ENCODE results near the gene TTC29. TPM values are rescaled to one million over a fixed set of nuclear protein-coding genes. Genes with fewer than 3 reads are reported as not detected.

TTC29 gene
- total RNA-seq: under 1 TPM; 0.26 to 0.85 (median 0.37) TPM
- 0.09 TPM for polyA plus RNA-seq
- long read RNA-seq, donor 1: 0 reads
- long read RNA-seq, donor 2: 0 reads
- long read RNA-seq, donor 3: 0 reads
- long read RNA-seq, donor 4, partial matches to known transcripts: 0 of 1 reads
- long read RNA-seq, donor 4, other reads (novel, unspliced or antisense): 1 of 1 reads

GRCh38 chr4:146945556-146946374 lies at the start of gene TTC29:
Gene TTC29 (minus strand): TSS chr4:146945864. CDS start chr4:146939895, 5,969 bp downstream.
- WGBS: 1% methylated on average over 39 of the region's 39 CpGs
- peak; percentile 100 for ATAC-seq

DNA sequence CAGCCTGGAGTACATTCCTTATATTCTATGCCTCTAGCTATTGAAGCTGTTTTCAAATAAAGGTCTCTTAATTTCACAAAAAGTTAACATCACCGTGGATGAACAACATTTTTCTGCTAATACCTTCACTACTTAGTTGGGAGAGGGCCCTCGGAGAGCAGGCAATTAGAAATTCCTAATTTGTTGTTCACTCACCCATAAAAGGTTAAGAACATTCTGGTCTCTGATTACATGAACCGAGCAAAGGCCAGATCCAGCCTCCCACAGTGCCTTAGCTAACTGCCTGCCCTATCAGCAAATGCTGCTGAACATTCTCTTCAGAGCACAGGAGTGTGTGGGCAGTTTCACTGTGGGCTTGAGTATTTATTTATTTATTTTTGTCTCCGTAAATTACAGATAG lies 36.0 kb upstream of the TTC29 start:
- intact Hi-C loops (cut with DNase I): no loop called here
- no peak overlapping the region for H3K27ac ChIP-seq (ENCODE audit: low read length)
- no peaks in the 10 kb centered on the region for H3K9me3 ChIP-seq (ENCODE audit: control insufficient read depth, low read length)
- no peaks in the 10 kb centered on the region for H3K27me3 ChIP-seq (ENCODE audit: control insufficient read depth, insufficient read depth)
- no peak overlapping the region for H3K4me3 ChIP-seq (ENCODE audit: low read length)
- DNase-seq (no peak), ATAC-seq (no peak)
- H3K4me1 ChIP-seq (ENCODE audit: control insufficient read depth, insufficient read depth, low read length): no peaks in the 10 kb centered on the region
- WGBS: 48% methylated on average over 4 of the region's 4 CpGs

More at GRCh38 chr4:146945556-146946374, at the start of gene TTC29:
- DNase-seq: peak; percentile 92 to 96 (median 96)
- intact Hi-C loops (cut with DNase I): no loop called here
- Histone ChIP-seq H3K27me3 (ENCODE audit: control insufficient read depth, insufficient read depth) (no peaks in the 10 kb centered on the region), H3K4me1 (ENCODE audit: control insufficient read depth, insufficient read depth, low read length) (no peaks in the 10 kb centered on the region), H3K4me3 (ENCODE audit: low read length) (peak within 1 kb of the TSS; percentile 61), H3K27ac (ENCODE audit: low read length) (no peak within 1 kb of the TSS), H3K9me3 (ENCODE audit: control insufficient read depth, low read length) (no peaks in the 10 kb centered on the region)

DNA sequence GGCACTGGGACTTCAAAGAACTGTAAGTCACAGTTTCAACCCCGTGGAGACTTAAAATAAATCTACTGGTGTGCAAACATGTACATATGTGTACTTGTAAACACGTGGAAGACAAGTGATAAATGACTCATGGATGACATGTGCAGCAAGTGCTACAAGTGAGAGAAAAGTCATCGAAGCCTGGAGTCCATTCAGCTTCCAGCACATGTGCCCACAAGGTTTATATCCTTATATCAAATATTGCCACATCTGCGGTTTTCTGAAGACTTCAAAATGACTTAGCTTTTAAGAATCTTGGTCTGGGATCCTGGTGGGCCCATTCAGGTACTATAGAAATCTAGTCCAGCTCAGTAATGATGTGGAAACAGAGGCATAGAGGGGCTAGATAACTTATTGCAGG lies 33.0 kb upstream of the TTC29 start:
- Histone ChIP-seq H3K27ac (ENCODE audit: low read length) (no peak overlapping the region), H3K4me3 (ENCODE audit: low read length) (no peak overlapping the region), H3K9me3 (ENCODE audit: control insufficient read depth, low read length) (no peaks in the 10 kb centered on the region), H3K27me3 (ENCODE audit: control insufficient read depth, insufficient read depth) (no peaks in the 10 kb centered on the region), H3K4me1 (ENCODE audit: control insufficient read depth, insufficient read depth, low read length) (no peaks in the 10 kb centered on the region)
- WGBS: 76% methylated on average over 4 of the region's 4 CpGs
- ATAC-seq: no peak
- intact Hi-C loops (cut with DNase I): no loop called here
- no peak for DNase-seq

- Histone ChIP-seq H3K9me3 (ENCODE audit: control insufficient read depth, low read length) (no peaks in the 10 kb centered on the region), H3K27me3 (ENCODE audit: control insufficient read depth, insufficient read depth) (no peaks in the 10 kb centered on the region), H3K27ac (ENCODE audit: low read length) (no peak overlapping the region), H3K4me3 (ENCODE audit: low read length) (no peak overlapping the region), H3K4me1 (ENCODE audit: control insufficient read depth, insufficient read depth, low read length) (no peaks in the 10 kb centered on the region)
- intact Hi-C loops (cut with DNase I): no loop called here
- ATAC-seq (no peak), DNase-seq (no peak)
- 0% methylated on average over 1 of the region's 1 CpG for WGBS
These were observed 30.5 kb upstream of the TTC29 start for GRCh38 chr4:146976145-146976544.

GRCh38 chr4:146975527-146975926 lies 29.9 kb upstream of the TTC29 start:
- intact Hi-C loops (cut with DNase I): no loop called here
- Histone ChIP-seq H3K4me3 (ENCODE audit: low read length) (no peak overlapping the region), H3K27ac (ENCODE audit: low read length) (no peak overlapping the region), H3K4me1 (ENCODE audit: control insufficient read depth, insufficient read depth, low read length) (no peaks in the 10 kb centered on the region), H3K27me3 (ENCODE audit: control insufficient read depth, insufficient read depth) (no peaks in the 10 kb centered on the region), H3K9me3 (ENCODE audit: control insufficient read depth, low read length) (no peaks in the 10 kb centered on the region)
- WGBS: 51% methylated on average over 1 of the region's 1 CpG
- no peak for ATAC-seq
- DNase-seq: no peak

GRCh38 chr4:146975036-146975435 lies 29.4 kb upstream of the TTC29 start:
- intact Hi-C loops (cut with DNase I): no loop called here
- H3K4me3 ChIP-seq (ENCODE audit: low read length): no peak overlapping the region
- WGBS: 86% methylated on average over 3 of the region's 3 CpGs
- no peaks in the 10 kb centered on the region for H3K27me3 ChIP-seq (ENCODE audit: control insufficient read depth, insufficient read depth)
- H3K4me1 ChIP-seq (ENCODE audit: control insufficient read depth, insufficient read depth, low read length): no peaks in the 10 kb centered on the region
- DNase-seq (no peak), ATAC-seq (no peak)
- H3K27ac ChIP-seq (ENCODE audit: low read length): no peak overlapping the region
- no peaks in the 10 kb centered on the region for H3K9me3 ChIP-seq (ENCODE audit: control insufficient read depth, low read length)

DNA sequence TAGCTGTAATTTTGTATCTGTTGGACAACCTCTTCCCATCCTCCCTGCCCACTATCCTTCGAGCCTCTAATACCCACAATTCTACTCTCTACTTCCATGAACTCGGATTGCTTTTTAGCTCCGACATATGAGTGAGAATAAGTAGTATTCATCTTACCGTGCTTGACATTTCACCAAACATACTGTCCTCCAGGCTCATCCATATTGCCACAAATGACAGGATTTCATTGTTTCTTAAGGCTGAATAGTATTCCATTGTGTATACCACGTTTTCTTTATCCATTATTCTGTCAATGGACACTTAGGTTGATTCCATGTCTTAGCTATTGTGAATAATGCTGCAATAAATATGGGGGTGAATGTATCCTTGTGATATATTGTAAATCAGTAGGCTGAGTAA lies 26.4 kb upstream of the TTC29 start:
- Histone ChIP-seq H3K4me1 (ENCODE audit: control insufficient read depth, insufficient read depth, low read length) (no peaks in the 10 kb centered on the region), H3K4me3 (ENCODE audit: low read length) (no peak overlapping the region), H3K27ac (ENCODE audit: low read length) (no peak overlapping the region), H3K27me3 (ENCODE audit: control insufficient read depth, insufficient read depth) (no peaks in the 10 kb centered on the region), H3K9me3 (ENCODE audit: control insufficient read depth, low read length) (no peaks in the 10 kb centered on the region)
- intact Hi-C loops (cut with DNase I): no loop called here
- 77% methylated on average over 5 of the region's 5 CpGs for WGBS
- DNase-seq (no peak), ATAC-seq (no peak)

- H3K9me3 ChIP-seq (ENCODE audit: control insufficient read depth, low read length): no peaks in the 10 kb centered on the region
- H3K27ac ChIP-seq (ENCODE audit: low read length): no peak overlapping the region
- DNase-seq (no peak), ATAC-seq (no peak)
- no peaks in the 10 kb centered on the region for H3K4me1 ChIP-seq (ENCODE audit: control insufficient read depth, insufficient read depth, low read length)
- no peak overlapping the region for H3K4me3 ChIP-seq (ENCODE audit: low read length)
- 62% methylated on average over 1 of the region's 1 CpG for whole genome bisulfite sequencing
- intact Hi-C loops (cut with DNase I): no loop called here
- no peaks in the 10 kb centered on the region for H3K27me3 ChIP-seq (ENCODE audit: control insufficient read depth, insufficient read depth)
These were observed 23.5 kb upstream of the TTC29 start for GRCh38 chr4:146969126-146969525.

DNA sequence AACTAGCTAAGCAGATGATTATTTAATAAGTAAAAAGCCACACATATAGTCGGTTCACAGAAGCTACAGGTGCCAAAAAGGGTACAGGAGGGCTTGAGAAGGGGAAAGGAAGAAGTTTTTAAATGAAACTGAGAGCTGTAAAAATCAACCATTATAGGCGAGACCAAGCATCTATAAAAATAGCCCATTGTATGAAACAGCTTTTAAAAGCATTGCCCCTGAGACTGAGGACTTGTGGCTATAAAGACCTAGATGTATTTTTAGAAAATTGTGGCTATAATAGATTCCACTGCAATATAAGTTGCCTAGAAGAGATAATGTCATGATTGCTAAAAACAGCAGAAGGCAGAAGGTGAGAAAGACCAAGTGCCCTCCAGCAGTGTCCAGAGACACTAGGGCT lies 15.0 kb upstream of the TTC29 start:
- no peak for DNase-seq

GRCh38 chr4:146959692-146960091 lies 14.0 kb upstream of the TTC29 start:
- DNase-seq (no peak), ATAC-seq (no peak)
- Histone ChIP-seq H3K27me3 (ENCODE audit: control insufficient read depth, insufficient read depth) (no peaks in the 10 kb centered on the region), H3K9me3 (ENCODE audit: control insufficient read depth, low read length) (no peaks in the 10 kb centered on the region), H3K27ac (ENCODE audit: low read length) (no peak overlapping the region), H3K4me1 (ENCODE audit: control insufficient read depth, insufficient read depth, low read length) (no peaks in the 10 kb centered on the region), H3K4me3 (ENCODE audit: low read length) (no peak overlapping the region)
- 91% methylated on average over 1 of the region's 1 CpG for WGBS
- intact Hi-C loops (cut with DNase I): no loop called here

More for the DNA sequence above, 15.0 kb upstream of the TTC29 start:
- no peak for ATAC-seq
- Histone ChIP-seq H3K27me3 (ENCODE audit: control insufficient read depth, insufficient read depth) (no peaks in the 10 kb centered on the region), H3K4me1 (ENCODE audit: control insufficient read depth, insufficient read depth, low read length) (no peaks in the 10 kb centered on the region), H3K4me3 (ENCODE audit: low read length) (no peak overlapping the region), H3K9me3 (ENCODE audit: control insufficient read depth, low read length) (no peaks in the 10 kb centered on the region), H3K27ac (ENCODE audit: low read length) (no peak overlapping the region)
- intact Hi-C loops (cut with DNase I): no loop called here
- 44% methylated on average over 2 of the region's 2 CpGs for WGBS

DNA sequence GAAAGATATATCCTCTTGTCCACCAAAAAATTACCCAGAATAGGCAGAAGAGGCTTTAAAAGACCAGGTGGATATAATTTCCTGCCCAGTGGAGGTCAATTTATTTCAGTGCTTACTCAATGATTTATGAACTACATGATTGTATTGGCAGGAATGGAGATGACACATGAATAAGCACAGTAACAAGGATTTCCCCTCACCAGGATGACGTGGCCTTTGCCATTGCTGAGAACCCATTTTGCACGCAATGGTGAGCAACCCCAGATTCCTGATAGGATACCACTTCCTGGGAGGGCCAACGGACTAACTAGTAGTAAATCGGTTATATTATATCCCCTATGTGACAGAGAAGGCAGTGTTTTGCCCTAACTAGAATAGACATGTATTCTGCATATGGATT lies 11.6 kb upstream of the TTC29 start:
- no peaks in the 10 kb centered on the region for H3K4me1 ChIP-seq (ENCODE audit: control insufficient read depth, insufficient read depth, low read length)
- intact Hi-C loops (cut with DNase I): no loop called here
- WGBS: 63% methylated on average over 4 of the region's 4 CpGs
- H3K27ac ChIP-seq (ENCODE audit: low read length): no peak overlapping the region
- no peak for DNase-seq
- no peak overlapping the region for H3K4me3 ChIP-seq (ENCODE audit: low read length)
- no peaks in the 10 kb centered on the region for H3K9me3 ChIP-seq (ENCODE audit: control insufficient read depth, low read length)
- no peaks in the 10 kb centered on the region for H3K27me3 ChIP-seq (ENCODE audit: control insufficient read depth, insufficient read depth)
- no peak for ATAC-seq

Measured in right cardiac atrium (tissue), 5 donors.